ENCODE measurements around the gene SCRT2. TPM values are rescaled to one million over a fixed set of nuclear protein-coding genes. Genes with fewer than 3 reads are reported as not detected.

Gene SCRT2
- total and polyA plus RNA-seq, 9 donors, result not detected

DNA sequence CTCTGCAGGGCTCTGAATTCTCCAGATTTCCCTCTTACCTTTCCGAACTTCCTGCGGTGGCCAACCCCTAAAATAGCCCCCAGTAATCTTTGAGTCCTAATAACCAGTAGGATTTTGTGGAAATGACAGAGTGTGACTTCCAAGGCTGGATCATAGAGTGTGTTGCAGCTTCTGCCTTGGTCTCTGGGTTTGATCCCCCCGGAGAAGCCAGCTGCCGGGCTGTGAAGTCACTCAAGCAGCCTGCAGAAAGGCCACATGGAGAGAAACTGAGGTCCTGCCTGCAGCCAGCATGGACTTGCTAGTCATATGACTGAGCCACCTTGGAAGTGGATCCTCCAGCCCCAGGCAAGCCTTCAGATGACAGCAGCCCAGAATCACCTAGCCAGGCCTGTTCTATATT lies 46.3 kb upstream of the SCRT2 start:
- WGBS, 3 donors, result 81 to 99% (median 94%) methylated on average over 4 of the region's 4 CpGs
- TF ChIP-seq POLR2A (IDR thresholded peaks at IDR 0.05) (no peak), EP300 (IDR thresholded peaks at IDR 0.05) (no peak)
- TF ChIP-seq, protein P1, sequence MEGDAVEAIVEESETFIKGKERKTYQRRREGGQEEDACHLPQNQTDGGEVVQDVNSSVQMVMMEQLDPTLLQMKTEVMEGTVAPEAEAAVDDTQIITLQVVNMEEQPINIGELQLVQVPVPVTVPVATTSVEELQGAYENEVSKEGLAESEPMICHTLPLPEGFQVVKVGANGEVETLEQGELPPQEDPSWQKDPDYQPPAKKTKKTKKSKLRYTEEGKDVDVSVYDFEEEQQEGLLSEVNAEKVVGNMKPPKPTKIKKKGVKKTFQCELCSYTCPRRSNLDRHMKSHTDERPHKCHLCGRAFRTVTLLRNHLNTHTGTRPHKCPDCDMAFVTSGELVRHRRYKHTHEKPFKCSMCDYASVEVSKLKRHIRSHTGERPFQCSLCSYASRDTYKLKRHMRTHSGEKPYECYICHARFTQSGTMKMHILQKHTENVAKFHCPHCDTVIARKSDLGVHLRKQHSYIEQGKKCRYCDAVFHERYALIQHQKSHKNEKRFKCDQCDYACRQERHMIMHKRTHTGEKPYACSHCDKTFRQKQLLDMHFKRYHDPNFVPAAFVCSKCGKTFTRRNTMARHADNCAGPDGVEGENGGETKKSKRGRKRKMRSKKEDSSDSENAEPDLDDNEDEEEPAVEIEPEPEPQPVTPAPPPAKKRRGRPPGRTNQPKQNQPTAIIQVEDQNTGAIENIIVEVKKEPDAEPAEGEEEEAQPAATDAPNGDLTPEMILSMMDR (IDR thresholded peaks at IDR 0.05), result no peak
- Histone ChIP-seq H3K4me1 (ENCODE audit: insufficient read depth) (no peaks in the 10 kb centered on the region), H3K27ac (no peak overlapping the region), H3K36me3 (no peaks in the 10 kb centered on the region), H3K4me3 (no peak overlapping the region), H3K27me3 (no peaks in the 10 kb centered on the region), H3K9me3 (no peaks in the 10 kb centered on the region)
- DNase-seq, result no peak
- intact Hi-C loops (cut with DNase I), result no loop called here

DNA sequence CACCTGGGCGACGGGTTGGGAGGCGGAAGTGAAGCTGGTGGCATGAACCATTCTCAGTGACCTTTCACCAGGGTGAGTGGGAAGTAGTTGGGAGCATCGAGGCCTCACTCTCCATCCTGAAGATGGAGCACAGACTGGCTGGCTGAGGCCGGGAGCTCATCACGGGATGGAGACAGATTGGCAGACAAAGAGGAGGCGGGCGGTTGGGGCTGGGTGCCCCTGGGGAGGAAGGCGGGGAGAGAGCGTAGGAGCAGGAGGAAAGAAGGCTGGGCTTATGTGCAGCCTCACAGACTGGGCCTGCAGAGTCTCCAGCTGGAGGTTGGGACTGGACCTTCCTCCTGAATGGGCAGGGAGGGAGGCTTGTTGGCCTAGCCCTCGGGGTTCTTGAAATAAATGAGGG lies 44.2 kb upstream of the SCRT2 start:
- intact Hi-C loops (cut with DNase I), result no loop called here
- Histone ChIP-seq H3K9me3 (no peaks in the 10 kb centered on the region), H3K36me3 (no peaks in the 10 kb centered on the region), H3K27me3 (no peaks in the 10 kb centered on the region), H3K4me3 (no peak overlapping the region), H3K4me1 (ENCODE audit: insufficient read depth) (no peaks in the 10 kb centered on the region), H3K27ac (no peak overlapping the region)
- DNase-seq, result no peak
- WGBS, 3 donors, result 50 to 53% (median 52%) methylated on average over 11 of the region's 11 CpGs
- TF ChIP-seq POLR2A (IDR thresholded peaks at IDR 0.05) (no peak), EP300 (IDR thresholded peaks at IDR 0.05) (no peak)

DNA sequence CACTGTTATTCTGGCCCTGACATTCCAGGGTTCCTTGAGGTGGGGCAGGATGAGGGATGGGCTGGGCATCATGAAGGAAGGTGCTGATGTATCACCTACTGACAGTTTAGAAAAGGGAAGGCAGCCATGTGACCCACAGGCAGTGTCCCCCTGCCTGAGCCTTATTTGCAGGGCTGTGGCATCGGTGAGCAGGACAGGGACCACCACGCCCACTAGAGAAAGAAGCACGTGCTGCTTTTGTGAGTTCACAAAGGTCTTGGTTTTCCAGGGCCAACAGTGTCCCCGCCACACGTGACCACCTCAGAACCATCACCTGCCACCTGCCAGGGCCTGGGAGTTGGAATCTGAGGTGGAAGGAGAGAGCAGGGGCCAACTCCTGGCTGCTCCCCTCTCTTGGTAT lies 43.5 kb upstream of the SCRT2 start:
- H3K9me3 ChIP-seq, result no peaks in the 10 kb centered on the region
- intact Hi-C loops (cut with DNase I), result no loop called here
- no peak for DNase-seq
- no peak overlapping the region for H3K27ac ChIP-seq
- no peaks in the 10 kb centered on the region for H3K4me1 ChIP-seq (ENCODE audit: insufficient read depth)
- TF ChIP-seq, protein P1 (IDR thresholded peaks at IDR 0.05), result no peak
- no peak for TF ChIP-seq POLR2A (IDR thresholded peaks at IDR 0.05)
- no peak for TF ChIP-seq EP300 (IDR thresholded peaks at IDR 0.05)
- no peaks in the 10 kb centered on the region for H3K27me3 ChIP-seq
- no peaks in the 10 kb centered on the region for H3K36me3 ChIP-seq
- H3K4me3 ChIP-seq, result no peak overlapping the region
- 78 to 87% (median 86%) methylated on average over 5 of the region's 5 CpGs for WGBS, 3 donors

DNA sequence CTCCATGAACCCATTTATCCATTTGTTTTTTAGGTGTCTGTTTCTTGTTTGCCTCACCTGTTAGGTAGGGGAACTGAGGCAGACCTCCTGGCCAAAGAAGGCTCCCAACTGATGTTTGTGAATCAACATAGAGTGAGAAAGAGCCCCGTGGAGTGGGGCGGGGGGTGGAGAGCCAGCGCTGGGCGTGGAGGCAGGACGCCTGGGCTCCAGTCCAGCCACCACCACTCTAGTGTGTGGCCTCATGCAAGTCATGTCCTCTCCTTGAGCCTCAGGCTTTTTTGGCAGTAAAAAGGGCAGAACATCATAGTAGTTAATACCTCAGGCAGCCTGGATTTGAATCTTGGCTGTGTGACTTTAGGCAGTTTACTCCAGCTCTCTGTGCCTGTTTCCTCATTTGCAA lies 42.2 kb upstream of the SCRT2 start:
- no peaks in the 10 kb centered on the region for H3K27me3 ChIP-seq

DNA sequence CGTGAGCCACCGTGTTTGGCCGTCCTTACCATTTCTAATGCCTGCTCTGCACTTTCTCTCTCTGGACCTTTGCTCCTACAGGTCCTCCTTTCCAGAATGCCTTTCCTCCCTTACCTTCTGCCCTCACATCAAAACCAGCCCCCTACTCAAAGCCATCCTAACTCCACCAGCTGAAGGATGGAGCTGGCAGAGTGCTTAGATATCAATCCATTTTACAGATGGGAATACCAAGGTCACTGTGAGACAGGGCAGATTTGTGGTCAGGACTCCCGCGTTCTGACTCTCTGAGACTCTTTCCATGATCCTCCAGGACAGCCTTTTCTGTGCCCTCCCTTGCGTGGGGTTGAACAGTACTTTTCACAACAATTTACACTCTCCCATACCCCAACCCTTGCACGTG lies 41.7 kb upstream of the SCRT2 start:
- intact Hi-C loops (cut with DNase I), result no loop called here
- no peak for DNase-seq
- Histone ChIP-seq H3K4me3 (no peak overlapping the region), H3K9me3 (no peaks in the 10 kb centered on the region), H3K36me3 (no peaks in the 10 kb centered on the region), H3K27ac (no peak overlapping the region), H3K27me3 (no peaks in the 10 kb centered on the region), H3K4me1 (ENCODE audit: insufficient read depth) (no peaks in the 10 kb centered on the region)
- TF ChIP-seq, protein P1 (IDR thresholded peaks at IDR 0.05), result no peak
- no peak for TF ChIP-seq EP300 (IDR thresholded peaks at IDR 0.05)
- 63 to 74% (median 72%) methylated on average over 7 of the region's 7 CpGs for WGBS, 3 donors

More for the DNA sequence above, 42.2 kb upstream of the SCRT2 start:
- Histone ChIP-seq H3K27ac (no peak overlapping the region), H3K36me3 (no peaks in the 10 kb centered on the region), H3K4me1 (ENCODE audit: insufficient read depth) (no peaks in the 10 kb centered on the region), H3K4me3 (no peak overlapping the region), H3K9me3 (no peaks in the 10 kb centered on the region)
- DNase-seq, result no peak
- WGBS, 3 donors, result 52 to 59% (median 56%) methylated on average over 5 of the region's 5 CpGs
- TF ChIP-seq POLR2A (IDR thresholded peaks at IDR 0.05) (no peak), EP300 (IDR thresholded peaks at IDR 0.05) (no peak)
- intact Hi-C loops (cut with DNase I), result no loop called here

All from ovary (tissue), 9 donors.